T-helper 9 cell (primary cell): ENCODE measurements around the gene ZNF697.
"Not testable (repeated sequence)": the region's sequence is repeated elsewhere in the genome, so short reads cannot be mapped to it uniquely, and the experiment has no call there.

Source experiments
- DNase-seq: peaks from one replicate; pipeline ENCODE4 v3.0.0-alpha.2; 2020

ZNF697 gene

GRCh38 chr1:119626841-119627240 is 21.2 kb downstream of the ZNF697 start:
- DNase-seq, result no peak

DNA sequence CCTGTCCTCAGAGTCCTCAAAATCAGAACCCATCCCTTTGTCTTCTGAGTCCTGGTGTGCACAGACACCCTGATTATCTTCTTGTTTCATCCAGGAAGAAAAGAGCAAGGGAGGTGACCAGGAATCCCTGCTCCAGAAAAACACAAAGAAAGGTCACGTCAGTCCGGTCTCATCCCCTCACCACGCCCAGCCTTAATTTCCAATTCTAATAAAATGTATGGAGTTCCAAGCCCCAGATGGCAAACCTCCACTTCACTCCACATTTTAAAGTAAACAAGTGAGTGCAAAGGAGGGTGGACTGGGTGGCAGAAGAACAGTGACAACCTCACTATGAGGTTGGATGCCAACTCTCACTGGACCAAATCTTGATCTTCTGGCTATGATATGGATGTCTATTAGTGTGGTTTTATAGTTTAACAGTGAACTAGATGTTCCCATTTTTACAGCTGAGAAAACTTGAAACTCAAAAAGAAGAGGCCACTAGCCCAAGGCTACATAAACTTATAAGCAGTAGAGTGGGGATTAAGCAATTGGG is 22.0 kb downstream of the ZNF697 start:
- no peak for DNase-seq

- DNase-seq, result no peak
Measured at GRCh38 chr1:119623678-119624077, 24.4 kb downstream of the ZNF697 start.

- DNase-seq, result no peak
Measured at GRCh38 chr1:119623193-119623515, 24.9 kb downstream of the ZNF697 start.

- DNase-seq, result no peak
Measured at GRCh38 chr1:119622311-119623192, 25.5 kb downstream of the ZNF697 start.

GRCh38 chr1:119621705-119622104 is 26.4 kb downstream of the ZNF697 start:
- no peak for DNase-seq

GRCh38 chr1:119617751-119618691 is 30.0 kb downstream of the ZNF697 start:
- DNase-seq, result no peak

DNA sequence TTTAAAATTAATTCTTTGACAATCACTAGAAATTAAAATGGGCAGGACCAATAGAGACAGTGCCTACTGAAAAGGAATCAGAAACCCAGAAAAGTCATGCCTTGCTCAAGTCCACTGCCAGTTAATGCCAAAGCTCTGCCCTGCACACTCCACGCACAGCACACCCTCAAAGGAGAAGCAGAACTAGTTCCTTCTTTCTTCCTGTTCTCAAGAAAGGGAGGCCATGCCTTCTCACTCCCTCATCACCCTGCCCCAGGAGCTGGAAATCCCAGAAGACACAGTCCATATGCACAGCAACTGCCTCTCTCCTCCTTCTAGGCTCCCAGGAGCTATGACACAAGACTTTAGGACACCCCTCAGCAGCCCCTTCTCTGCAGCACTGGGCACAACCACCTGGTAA is 31.3 kb downstream of the ZNF697 start:
- DNase-seq, result not testable (repeated sequence)

- not testable (repeated sequence) for DNase-seq
Measured at GRCh38 chr1:119615100-119615499, 33.0 kb downstream of the ZNF697 start.

DNA sequence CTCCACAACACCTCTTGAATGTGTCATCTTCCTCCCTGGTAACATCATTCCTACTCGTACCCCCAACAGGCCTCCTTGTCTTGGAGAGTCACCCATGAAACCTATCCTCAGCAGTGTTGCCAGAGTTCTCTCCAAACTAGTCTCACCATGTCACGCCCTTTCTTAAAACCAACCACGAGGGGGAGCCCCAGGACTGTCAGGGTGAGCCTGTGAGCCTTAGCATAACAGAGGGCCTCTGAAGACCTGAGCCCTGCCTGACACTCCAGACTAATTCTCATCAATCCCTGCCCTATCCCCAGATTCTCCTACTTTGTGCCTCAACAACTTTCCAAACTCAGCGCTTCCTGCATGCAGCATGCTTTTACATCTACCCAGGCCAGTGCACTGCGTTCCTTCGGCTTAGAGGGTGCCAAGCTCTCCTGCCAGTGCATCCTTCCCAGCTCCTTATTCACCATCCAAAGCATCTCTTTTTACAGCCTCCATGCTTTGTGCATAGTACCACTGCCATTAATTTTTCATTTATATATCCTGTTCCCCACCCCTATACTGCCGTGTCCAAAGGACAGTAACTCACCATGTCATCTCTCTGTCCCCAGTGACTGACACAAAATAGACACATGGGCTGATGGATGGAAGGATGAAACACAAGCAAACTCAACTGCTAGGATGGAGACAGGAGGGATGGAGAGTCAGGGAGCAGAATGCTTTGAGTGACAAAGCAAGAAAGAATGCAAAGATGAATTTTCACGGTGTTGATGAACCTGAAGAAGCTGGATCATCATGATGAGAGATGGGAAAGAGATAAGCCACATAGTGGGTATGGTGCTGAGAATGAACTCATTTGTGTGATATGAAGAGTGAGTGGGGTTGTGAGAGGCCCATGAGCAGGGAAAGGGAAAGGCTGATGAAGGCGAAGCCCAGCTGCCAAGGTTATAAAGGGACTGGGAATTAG is 34.0 kb downstream of the ZNF697 start:
- DNase-seq, result peak; percentile 21

- peak; percentile 13 for DNase-seq
Measured at GRCh38 chr1:119611701-119612113, 36.4 kb downstream of the ZNF697 start.

DNA sequence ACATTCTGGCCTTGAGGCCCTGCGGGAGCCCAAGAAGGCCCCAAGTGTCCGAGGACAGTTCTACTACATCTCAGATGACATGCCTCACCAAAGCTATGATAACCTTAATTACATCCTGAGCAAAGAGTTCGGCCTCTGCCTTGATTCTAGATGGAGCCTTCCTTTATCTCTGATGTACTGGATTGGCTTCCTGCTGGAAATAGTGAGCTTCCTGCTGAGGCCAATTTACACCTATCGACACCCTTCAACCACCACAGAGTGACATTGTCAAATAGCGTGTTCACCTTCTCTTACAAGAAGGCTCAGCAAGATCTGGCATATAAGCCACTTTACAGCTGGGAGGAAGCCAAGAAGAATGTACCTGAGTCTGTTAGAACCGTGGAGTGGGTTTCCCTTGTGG is 39.2 kb downstream of the ZNF697 start:
- DNase-seq, result not testable (repeated sequence)

DNA sequence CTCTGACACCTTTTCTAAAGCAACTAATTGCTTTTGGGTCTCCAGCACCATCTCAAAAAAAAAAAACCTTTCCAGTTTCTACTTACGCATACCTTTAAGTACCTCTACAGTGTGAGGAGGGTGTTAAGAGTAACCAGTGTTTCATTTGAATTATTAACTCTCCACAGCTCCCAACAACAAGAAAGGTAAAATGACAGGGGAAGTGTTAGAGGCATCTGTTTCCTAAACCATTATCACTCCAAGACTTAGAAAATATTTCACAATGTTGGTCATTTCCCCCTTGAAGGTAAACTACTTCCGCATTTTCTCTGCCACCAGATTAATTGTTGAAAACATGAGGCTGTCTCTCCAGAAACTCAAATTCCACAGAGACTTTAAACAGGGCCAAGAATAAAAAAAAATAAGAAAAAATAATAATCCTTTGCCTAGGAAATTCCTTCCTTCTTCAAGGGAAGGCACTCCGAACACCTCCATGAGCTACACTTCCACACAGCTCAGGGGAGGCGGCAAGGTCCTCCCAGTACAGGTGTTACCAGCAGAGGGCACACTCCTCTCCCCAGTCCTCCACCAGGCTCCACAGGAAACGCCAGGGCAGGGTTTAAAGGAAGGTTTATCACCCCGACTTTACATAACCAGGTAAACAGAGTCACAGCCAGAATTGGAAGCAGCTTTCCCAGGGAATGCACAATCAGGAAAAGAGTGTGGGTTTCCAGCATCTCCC is 40.8 kb downstream of the ZNF697 start:
- not testable (repeated sequence) for DNase-seq

DNA sequence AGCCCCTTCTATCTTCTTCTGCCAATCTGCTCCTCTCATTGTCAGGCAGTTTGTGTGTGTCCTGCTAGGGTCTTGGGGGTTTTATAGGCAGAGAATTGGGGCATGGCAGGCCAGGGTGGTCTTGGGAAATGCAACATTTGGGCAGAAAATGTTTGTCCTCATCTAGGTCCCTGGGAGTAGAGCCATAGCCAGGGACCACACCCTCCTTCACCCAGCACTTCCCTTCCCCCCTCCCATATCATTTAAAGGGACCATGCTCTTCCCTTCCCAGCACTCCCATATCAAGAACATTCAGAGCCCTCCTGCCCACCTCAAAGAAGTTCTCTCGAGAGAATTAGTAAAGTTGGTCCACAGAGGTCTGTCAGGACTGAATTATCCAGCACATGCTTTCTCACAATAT is 41.7 kb downstream of the ZNF697 start:
- DNase-seq, result no peak

GRCh38 chr1:119605686-119606085 is 42.4 kb downstream of the ZNF697 start:
- DNase-seq, result no peak

- DNase-seq, result not testable (repeated sequence)
Measured at GRCh38 chr1:119605080-119605479, 43.0 kb downstream of the ZNF697 start.

- DNase-seq, result no peak
Measured at GRCh38 chr1:119603695-119604094, 44.4 kb downstream of the ZNF697 start.

GRCh38 chr1:119603241-119603640 is 44.8 kb downstream of the ZNF697 start:
- not testable (repeated sequence) for DNase-seq

DNA sequence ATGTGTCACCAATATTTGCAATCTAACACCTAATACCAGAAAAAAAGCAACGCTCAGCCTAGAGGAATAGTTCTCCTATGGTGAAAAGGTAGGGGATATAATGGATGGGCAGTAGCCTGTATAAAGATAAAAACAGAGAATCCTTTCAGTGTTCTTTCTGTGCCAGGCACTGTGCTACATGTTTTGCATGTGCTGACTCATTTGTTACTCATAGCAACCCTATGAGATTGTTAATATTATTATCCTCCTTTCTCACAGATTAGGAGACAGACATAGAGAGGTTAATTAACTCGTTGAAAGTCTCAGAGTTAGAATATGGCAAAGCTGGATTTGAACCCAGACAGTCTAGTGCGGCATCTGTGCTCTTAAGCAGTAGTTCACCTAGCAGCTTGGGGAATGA is 45.3 kb downstream of the ZNF697 start:
- DNase-seq, result not testable (repeated sequence)

DNA sequence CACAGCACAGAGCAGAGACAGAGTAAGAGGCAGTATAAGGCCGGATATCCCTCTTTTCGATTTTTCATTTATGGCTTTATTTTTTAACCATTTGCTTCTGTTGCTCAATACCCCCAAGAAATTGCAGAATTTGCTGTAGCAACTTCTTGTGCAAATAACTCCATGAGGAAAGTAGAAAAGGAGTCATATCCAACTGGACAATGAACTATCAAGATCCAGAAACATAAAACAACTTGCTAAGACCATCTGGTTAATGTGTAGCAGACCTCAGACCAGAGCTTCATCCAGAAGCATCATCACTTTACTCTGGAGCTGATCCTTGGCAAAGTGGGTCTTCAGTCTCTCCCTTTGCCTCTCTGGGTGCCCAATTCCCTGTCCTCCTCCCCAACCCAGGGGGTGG is 45.9 kb downstream of the ZNF697 start:
- DNase-seq, result no peak

DNA sequence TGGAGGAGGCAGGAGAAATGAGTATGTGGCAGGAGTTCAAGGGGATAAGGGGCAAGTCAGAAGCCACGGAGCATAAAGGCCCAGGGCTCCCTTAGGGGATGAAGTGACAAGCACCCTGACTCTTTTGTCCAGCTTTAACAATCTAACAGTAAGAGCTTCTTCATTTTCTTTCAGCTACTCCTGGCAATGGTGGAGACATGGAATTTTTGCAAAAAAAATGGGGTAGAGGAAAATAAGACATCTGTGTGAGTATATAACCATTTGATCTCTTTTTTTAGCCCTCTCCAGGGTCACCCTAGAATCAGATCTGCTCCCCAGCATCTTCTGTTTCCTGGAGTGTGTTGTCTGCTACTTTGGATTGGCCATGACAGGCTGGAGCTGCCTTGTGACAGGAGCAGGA is 47.1 kb downstream of the ZNF697 start:
- no peak for DNase-seq

DNA sequence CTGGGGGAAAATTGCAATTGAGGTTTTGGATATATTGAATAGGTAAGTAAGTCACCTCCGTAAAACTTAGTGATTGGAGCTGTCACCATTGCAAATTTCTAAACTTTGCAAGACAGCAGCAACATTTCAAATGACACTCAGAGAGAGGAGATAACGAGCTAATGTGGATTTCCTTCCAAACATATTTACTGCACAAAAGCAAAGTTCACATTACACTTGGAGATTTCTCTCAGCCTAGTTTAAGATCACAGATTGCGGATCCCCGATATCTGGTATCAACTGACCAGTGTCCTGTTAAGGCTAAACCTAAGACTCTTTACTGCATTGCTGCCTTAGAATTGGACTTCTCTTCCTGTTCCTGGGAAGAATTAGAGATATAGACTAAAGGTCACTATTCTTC is 47.5 kb downstream of the ZNF697 start:
- no peak for DNase-seq
